Stimulated activated CD8-positive, alpha-beta memory T cell treated with anti-CD3 and anti-CD28 coated beads, Interleukin-7, amount 100 ng/mL, for 48 hours (primary cell): ENCODE measurements around the gene CRACR2A.

Experiments used
- DNase-seq, 2 donors: peaks; one replicate each; pipeline ENCODE4 v3.0.0-alpha.2; 2020; ENCODE audit warnings: low read depth in 1 of 2; ENCODE audit errors: extremely low read depth in 1 of 2

The CRACR2A gene

DNA sequence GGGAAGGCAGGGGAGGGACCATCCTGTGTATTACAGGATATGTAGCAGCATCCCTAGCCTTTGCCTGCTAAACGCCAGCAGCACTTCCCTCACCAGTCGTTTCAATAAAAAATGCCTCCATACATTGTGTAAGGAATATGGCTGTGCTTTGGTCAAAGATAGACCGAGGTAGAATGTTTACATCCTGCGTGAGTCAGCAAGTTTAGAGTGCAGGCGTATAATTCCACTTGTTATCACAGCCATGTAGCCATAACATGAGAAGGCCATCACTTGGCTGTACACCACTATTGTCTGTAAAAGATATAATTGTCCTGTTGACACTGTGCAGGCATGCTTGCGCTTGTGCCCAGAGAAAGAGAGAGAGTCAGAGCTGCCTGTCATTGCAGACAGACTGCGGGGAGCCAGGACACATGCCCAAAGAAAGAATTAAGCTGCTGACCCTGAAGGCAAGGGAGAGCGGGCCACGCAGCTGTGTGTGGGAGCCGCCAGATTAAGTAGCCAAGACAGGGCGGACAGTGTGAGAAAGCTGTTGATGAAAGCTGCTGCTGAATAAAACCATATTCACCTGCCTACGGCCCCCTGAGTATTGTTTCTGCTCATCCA lies 68.4 kb downstream of the CRACR2A start:
- DNase-seq = no peak

DNA sequence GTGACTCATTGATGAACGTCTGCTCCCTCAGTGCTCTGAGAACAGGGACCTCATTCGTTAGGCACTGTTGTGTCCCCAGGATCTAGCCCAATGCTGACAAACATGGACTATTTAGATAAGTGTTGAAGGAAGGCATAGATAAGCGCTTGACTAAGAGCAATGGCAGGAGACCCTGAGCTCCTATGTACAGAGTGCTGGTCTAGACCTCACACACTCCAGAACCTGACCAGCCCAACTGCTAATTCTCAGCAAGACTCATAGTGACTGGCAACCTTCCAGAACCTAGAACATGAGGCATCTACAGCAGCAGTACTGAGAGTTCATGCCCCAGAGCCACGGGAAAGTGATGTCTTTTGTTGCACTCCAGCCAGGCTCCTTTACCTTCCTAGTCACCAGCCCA lies 69.2 kb downstream of the CRACR2A start:
- DNase-seq = no peak

DNA sequence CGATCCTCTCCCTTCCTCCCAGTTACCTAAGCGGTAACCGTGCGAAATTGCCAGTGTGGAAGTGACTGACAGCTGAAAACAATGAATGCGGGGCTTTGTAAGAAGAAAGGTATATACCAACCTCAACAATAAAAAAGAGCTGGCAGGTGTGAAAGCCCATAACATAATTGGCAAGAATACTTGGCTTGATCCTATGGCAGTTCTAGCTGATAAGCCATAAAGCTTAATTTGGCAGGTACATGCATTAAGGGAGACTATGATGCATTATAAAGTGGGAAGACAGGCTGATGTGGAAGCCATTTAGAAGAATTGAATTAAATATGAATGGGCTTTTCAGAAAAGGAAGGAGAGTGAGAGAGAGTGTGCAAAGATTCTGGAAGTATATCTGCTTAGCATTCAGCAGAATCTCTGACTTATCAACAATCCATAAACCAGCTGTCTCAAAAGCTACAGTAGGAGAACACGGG lies 71.3 kb downstream of the CRACR2A start:
- no peak for DNase-seq

DNA sequence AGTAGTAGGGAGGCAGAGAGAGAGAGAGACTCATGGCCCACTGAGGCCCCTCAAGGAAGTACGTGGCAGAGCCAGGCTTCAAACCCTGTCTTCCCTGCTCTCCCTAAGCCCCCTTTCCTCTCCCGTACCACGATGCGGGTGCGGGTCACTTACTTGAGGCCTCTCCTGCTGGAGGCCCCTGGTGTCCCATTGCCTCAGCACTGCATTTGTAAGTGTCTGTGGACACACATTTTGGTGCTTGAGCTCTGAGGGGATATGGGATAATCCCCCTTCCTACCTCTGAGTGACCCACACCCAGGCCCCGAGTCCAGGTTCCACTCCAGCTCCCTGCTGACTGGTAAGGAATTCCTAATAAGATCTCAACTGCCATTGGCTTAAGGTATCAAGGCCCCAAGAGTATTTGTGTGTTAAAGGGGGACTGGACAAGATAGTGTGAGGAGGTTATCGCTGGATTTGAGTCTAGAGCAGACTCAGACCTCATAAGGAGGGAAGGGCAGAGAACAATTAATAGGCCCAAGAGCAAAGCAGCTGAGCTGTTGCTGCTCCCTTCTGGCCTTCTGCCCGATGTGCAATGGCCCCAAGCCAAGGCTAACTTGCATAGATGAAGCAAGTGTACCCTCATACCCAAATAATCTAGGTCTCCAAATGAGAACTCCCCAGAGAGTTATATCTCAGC lies 71.9 kb downstream of the CRACR2A start:
- DNase-seq = no peak

DNA sequence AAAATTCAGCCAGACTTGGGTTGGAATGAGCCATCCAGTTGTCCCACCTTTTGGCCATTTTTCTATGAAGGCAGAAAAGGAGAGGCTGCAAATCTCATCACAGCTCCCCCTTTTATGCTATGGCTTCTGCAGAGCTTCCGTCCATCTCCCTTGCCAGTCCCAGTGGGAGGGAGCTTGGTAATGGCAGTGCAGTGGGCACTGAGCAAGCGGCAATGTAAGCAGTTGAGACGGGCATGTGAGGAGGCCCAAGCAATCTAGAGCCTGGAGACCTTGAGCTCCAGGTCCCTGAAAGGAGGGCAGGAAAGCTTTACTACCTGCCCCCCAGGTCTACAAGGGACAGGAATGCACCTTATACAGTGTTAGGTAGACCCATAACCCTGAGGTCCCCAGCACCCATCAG lies 73.1 kb downstream of the CRACR2A start:
- no peak for DNase-seq

DNA sequence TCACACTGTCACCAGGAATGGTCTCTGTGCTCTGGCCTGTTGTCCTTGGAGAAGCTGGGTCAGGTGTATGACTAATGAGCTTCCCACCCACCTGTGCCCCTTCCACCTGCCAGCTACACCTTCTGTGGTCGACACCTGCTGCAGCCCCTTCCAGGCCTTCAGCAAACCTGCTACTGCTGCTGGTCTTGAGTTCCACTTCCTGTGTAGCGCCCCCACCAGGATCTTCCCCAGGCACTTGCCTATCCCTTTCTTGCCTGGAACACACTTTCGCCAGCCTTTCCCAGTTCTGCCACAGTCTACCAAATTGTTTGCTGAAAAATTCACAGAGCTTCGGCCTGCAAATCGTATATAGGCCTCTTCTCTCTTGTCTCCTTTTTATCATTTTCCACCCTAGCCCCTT lies 75.3 kb downstream of the CRACR2A start:
- DNase-seq = no peak

DNA sequence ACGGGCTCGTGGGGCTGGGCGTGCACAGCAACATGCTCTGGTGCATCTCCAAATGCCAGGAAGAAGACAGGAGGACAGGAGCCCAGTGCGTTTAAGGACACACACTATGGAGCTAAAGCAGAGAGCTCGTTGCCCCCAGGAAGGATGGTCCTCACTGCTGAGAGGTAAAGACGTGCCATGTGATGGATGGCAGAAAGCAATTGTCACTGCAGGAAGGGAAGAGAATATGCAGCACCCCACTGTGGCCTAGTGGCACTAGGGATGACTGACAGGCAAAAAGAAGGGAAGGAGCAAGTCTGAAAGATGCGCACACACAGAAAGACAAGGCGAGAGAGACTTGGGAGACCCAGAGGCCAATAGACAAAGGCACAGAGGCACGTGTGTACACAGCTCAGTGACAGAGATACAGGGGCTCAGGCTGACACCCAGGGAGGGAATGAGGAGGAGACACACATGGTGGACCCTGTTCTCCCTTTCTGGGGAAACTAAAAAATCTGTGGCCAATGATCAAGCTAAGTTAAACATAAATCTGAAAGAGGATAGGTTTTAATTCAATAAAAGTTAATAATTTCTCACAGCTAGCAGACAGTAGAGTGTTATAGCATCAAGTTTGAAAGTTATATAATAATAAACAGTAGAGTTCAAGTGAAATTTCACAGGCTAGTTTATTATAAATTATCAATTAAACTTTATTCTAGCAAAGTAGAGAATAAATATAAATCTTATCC lies 78.8 kb downstream of the CRACR2A start:
- no peak for DNase-seq

DNA sequence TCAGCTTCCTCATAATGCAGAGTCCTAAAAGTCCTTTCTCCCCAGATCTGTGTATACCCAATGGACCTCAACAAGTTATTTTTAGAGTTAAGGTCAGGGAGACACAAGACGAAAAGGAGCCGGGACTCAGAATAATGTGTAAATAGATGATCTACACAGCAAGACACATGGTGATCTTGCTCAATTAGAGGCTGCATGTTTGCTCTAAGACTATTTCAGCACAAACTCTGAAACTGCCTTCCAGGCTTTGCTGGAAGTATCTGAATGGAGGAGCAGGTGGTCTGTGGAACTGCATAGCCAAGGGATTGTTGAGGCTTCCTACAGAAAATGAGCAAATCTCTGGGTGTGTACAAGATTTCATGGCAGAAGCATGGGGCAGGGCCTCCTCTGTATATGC lies 80.8 kb downstream of the CRACR2A start:
- DNase-seq = no peak

DNA sequence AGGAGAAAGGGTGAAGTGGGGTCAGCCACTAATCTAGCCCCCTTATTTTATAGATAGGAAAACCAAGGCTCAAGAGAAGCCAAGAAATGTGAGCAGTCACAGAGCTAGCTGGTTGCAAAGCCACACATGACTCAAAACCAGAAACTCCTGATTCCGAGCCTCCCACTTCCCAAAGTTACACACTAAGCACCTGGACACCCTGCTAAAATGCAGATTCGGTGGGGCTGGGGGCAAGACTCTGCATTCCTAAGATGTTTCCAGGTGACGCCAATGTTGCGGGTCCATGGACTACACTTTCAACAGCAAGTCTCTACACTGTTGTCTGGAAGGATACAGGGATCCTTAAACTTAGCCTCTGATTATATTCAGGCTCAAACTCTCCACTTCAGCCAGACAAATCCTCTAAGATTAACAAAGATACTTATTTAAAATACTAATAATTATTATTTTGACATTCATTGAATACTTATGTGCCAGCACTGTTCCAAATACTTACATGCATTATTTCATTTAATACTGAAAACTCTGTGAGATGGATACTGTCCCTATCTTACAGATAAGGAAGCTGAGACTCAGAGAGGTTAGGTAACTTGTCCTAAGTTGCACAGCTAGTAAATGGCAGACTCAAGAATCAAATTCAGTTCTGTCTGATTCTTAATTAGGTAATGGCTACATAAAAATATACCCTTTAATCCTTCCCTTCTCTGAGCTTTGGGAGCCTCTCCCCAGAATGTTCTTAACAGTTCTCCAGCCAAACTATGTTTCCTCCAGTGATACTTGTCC lies 81.4 kb downstream of the CRACR2A start:
- no peak for DNase-seq

DNA sequence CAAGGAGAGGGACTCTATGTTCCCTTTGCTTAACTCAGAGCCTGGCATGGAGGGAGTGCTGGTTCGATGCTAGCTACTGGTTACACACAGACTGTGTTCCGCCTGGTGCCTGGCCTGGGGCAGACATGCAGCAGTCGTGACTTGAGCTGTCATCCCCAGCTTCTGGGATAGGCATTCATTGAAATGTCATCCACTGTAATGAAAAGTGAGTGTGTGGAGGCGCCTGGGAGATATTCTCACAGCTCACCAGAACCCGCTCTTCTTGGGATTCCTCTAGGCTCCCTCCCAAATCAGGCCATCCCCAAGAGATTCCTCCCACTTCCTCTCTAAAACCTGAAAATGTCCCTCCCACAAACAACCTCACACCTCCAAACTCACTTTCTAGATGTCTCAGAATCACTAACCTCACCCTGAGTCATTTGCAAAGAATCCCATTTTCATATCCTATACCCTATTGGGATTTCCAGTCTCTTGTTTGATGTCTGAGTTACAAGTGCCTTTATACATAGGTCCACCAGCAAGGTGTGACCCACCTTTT lies 82.8 kb downstream of the CRACR2A start:
- DNase-seq = no peak

DNA sequence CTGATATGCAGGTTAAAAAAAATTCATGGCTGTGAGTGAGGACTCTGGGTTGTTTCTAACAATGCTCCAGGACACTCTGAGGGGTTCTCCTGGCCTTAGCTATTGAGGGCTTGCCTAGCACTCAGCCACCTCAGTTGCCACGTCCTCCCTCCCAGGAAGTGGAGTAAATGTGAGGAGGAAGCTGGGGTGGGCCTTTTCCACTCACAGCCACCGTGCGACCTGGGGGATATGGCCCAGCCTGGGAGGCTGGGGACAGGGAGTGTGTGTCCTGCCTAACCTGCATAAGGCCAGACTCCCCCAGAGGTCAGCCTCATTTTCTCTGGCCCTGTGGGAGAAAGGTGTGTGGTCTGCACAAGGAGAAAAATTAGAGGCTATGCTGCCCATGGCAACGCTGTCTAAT lies 83.3 kb downstream of the CRACR2A start:
- no peak for DNase-seq

DNA sequence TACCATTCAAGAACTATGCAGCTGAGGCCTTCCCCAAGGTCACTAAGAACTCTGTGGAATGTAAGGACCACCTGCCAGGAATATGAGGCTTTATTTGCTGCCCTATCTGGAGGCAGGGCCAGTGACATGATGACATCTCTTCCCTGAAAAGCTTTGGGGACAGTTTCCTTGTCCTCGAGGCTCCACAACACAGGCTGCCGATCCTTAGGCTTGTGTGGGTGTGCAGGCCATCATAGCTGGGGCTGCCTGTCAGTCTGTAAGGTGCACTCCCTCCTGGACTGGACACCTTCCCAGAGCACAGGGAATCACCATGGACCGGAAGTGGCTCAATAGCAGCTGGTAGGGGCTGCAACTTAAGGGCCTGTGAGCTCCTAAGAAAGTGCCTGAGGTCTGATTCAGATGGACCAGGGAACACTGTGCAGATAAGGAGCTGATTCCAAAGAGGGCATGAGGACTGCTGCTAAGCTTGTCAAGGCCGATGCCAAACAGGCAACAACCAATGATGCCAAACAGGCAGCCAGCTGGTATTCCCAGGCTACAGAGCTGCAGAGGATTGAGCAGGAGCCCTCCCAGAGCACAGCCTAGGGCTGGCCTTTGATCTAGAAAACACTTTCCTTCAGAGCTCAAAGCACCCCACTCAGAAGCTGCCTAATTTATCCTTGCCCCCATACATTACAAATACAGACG lies 84.3 kb downstream of the CRACR2A start:
- DNase-seq = no peak

DNA sequence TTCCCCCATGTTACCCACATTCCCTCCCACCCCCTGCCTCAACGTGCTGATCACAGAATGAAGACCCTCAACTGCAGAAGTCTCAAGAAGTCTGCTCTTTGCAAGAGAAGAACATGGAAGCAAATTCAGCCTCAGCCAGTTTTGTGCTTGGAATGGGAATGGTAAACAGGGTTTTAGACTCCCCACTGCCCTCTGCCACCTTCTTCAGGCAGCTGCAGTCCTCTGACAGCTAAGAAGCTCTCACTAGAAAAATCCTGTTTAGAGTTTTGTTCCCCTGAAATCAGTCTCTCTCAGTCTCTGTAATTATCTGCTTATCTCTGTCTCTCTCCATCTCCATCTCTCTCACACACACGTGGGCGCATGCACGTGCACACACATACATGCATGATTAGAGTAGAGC lies 85.4 kb downstream of the CRACR2A start:
- DNase-seq = no peak

DNA sequence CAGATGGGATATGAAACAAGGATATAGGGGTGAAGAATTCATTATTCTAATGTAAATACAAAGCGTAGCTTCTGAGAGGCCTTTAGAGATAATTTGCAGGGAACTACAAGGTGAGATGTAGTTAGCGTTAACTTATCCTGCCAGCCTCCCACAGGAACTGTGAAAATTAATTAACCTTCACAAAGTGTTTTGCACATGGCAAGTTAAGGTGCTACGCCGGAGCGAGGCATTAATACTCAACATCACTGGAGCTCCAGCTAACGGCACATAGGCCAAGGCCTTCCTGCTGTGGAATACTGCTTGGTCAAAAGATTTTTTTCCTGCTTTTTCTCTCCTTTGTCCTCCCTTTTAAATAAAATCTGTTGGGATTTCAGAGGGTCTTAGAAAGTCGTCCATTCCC lies 86.5 kb downstream of the CRACR2A start:
- DNase-seq = no peak

DNA sequence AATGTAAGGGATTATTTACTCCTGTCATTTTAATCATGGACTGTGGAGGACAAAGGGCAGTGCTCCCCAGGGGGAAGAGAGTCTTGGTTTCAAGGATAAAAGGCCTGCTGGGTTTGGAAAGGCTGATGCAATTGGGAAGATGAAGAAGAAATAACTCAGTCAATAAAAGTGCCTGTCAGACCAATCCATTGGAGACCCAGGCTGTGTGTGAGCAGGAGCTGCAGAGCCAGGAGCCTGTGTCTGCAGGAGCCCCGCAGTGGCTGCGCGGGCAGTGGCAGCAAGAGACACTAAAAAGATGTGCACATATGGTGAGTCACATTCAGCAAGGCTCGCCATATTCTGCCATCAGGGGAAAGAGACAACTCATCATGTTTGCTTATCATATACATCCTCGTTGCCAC lies 90.4 kb downstream of the CRACR2A start:
- DNase-seq = no peak

DNA sequence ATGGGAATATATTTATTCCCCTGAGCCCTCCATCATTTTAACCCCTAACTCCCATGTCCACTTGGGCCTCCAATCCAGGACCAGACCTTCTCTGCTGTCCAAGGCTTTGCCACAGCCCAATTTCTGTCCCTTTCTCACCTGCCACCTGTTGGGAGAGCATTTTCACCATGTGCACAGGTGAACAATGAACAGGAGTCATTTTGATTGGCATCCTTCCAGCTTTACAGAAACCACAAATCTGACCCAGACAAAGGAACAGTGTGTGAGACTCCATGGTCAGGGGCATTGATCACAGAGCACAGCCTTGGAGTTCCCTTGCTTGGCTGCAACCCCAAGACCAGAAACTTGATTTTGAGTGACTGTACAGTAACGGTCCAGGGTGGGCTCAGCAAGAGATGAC lies 91.9 kb downstream of the CRACR2A start:
- no peak for DNase-seq

DNA sequence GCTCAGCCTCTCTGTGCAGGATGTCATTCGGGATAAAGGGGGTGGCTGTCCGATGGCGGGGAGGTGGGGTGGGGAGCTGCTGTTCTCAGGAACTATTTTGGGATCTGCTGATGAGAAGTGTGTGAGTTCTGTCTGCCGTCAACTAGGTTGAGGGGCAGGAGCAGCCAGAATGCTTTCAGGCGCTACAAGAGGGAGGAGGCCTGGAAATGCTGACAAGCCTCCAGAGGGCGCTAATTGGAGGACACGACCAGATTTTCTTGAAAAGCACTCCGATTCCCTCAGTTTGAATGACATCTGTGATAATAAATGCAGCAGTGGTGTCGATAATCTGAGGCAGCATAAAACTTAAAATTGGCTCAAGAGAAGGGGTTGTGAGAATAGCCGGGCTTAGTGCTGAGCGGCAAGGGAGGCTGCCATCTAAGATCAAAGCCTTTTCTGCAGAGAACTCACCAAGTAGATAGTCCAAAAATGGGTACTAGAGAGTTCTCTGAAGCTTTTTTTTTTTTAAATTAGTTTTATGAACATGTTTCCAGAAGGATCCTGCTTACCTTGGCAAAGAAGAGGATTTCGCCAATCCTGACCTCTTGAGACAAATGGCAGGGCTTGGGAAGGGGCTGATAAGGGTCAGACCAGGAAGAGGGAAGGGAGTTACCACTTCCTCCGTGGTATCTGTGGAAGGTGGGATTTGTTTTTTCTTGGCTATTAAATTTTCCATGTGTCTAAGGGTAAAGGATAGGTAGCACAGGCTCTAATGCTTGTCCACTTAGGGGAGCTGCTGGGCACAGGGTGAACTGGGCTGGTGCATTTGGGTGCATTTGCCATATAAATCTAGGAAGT lies 94.4 kb downstream of the CRACR2A start:
- no peak for DNase-seq

DNA sequence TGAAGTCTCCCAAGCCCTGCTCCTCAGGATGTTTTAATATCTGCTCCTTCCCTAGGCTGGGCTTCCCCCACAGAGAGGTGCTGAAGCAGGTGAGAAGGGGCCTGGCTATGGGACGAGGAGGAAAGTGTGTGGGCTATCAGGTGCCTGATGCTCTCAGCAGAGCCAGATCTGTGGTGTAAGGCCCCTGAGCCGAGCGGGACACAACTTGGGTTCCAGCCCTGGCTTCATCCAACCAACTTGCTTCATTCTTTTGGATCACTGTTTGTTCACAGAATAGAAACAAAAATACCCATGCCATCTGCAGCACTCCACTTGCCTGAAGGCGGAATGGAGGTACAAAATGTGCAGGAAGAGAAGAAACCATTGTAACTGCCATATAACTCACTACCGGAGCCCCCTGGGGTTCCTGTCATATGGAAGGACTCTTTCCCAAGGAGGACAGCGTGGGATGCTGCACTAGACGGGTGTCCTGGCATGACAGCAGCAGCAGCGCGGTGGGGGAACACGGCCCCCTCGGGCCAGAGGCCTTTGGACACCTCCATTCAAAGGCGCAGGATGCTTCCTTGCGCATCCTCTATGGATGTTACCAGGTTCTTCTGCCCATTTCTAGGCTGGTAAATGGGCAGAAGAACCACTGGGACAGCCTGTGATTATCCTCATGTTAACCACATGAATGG lies 95.8 kb downstream of the CRACR2A start:
- no peak for DNase-seq

DNA sequence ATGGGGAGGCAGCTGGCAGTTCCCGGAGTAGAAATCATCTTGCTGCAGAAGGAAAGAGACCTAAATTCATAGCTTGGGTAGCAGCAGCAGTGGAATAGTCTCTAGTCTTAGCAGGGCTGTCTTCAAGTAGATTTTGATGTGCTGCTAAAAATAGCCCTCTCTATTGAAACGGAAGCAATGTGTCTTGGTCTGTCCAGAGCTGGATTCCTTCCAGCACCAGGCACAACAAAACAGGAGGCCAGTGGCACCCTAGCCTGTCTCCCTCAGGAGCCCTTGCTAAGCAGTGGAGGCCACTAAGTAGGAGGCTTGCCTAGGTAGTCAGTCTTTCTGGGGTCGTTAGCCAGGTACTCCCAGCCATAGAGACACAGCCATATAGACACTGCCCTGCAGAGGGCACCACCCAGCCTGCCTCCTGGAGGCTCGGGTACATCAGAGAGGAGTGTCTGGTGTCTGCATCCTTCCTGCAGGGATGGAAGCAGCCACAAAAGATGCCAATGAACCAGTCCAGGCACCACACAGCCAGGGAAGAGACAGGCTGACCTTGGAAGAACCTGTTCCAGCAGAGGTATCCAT lies 97.5 kb downstream of the CRACR2A start:
- no peak for DNase-seq
